Upper lobe of left lung (tissue), 6 donors: ENCODE results near the gene ADAM15. TPM values are rescaled to one million over a fixed set of nuclear protein-coding genes. Genes with fewer than 3 reads are reported as not detected.
A peak's percentile ranks its signal among the peaks of the same experiment; 100 is the strongest.

Source experiments
- ATAC-seq, 2 donors: fragments of 200-7000 bp; cut with Tn5 transposase; one replicate each; pipeline ENCODE4 v1.9.1; 2022; ENCODE audit warnings: mild to moderate bottlenecking in 2 of 2, moderate library complexity in 2 of 2; ENCODE audit not compliant: low FRiP score in 2 of 2
- DNase-seq, 2 donors: peaks; one replicate each; pipeline ENCODE4 v3.0.0-alpha.2; 2019 to 2020
- H3K27ac ChIP-seq, 4 donors: fragments of 200-600 bp; sonication (generic); one replicate each; pipeline ENCODE4 v1.5.1; 2016 to 2019
- H3K27me3 ChIP-seq, 4 donors: fragments of 200-600 bp; sonication (generic); one replicate each; pipeline ENCODE4 v1.5.1; 2017 to 2019
- H3K36me3 ChIP-seq, 4 donors: fragments of 200-600 bp; sonication (generic); one replicate each; pipeline ENCODE4 v1.5.1; 2016 to 2019
- H3K4me1 ChIP-seq, 4 donors: fragments of 200-600 bp; sonication (generic); one replicate each; pipeline ENCODE4 v1.5.1; 2018 to 2019
- H3K4me3 ChIP-seq, 4 donors: fragments of 200-600 bp; sonication (generic); one replicate each; pipeline ENCODE4 v1.5.1; 2017 to 2019; ENCODE audit warnings: mild to moderate bottlenecking in 2 of 4, moderate library complexity in 1 of 4
- H3K9me3 ChIP-seq, 4 donors: fragments of 200-600 bp; sonication (generic); one replicate each; pipeline ENCODE4 v1.5.1; 2018 to 2019
- EP300 ChIP-seq, 4 donors: sonication (generic); formaldehyde crosslinking; IDR thresholded peaks; one replicate each; pipeline ENCODE4 v1.5.1; 2017; ENCODE audit warnings: antibody characterized with exemption in 4 of 4, control low read depth in 2 of 4
- POLR2A ChIP-seq, 4 donors: fragments of 450-650 bp; IDR thresholded peaks; one replicate each; pipeline ENCODE4 v1.5.1; 2016 to 2017; ENCODE audit warnings: antibody characterized with exemption in 4 of 4, mild to moderate bottlenecking in 2 of 4
- POLR2AphosphoS5 ChIP-seq, 2 donors: sonication (generic); formaldehyde crosslinking; IDR thresholded peaks; one replicate each; pipeline ENCODE4 v1.5.1; 2017; ENCODE audit warnings: antibody characterized with exemption in 2 of 2
- WGBS, 2 donors: methylation state at CpG; one replicate each; pipeline ENCODE4 v1.1.5; 2017 to 2018; 5-methylcytosine and 5-hydroxymethylcytosine counted together
- total RNA-seq, 6 donors: library from RNA; depleted of rRNA in 4 of 6; stranded (reverse); fragments of >200 nt in 4 of 6; gene quantifications; one replicate each; pipeline versions ENCODE4 v1.1.0 to v1.2.1, GENCODE V29; 2016 to 2021
- TF ChIP-seq, protein P1 (sequence below), 6 experiments: fragments of 450-650 bp in 4 of 6; fragments of 200-600 bp in 2 of 6; sonication (generic) in 2 of 6; IDR thresholded peaks; one replicate each; pipeline ENCODE4 v1.5.1; 2016 to 2019; ENCODE audit warnings: antibody characterized with exemption in 6 of 6
- donor health status: DM: no; HTN: no; CAD: no; lungs with moderate emphysema.
- donor health status: DM: no; HTN: yes; CAD: no; lungs with severe emphysema.

ADAM15 gene
- total RNA-seq, 6 donors from 2014 or later, result 52.1 to 246 (median 106) TPM

DNA sequence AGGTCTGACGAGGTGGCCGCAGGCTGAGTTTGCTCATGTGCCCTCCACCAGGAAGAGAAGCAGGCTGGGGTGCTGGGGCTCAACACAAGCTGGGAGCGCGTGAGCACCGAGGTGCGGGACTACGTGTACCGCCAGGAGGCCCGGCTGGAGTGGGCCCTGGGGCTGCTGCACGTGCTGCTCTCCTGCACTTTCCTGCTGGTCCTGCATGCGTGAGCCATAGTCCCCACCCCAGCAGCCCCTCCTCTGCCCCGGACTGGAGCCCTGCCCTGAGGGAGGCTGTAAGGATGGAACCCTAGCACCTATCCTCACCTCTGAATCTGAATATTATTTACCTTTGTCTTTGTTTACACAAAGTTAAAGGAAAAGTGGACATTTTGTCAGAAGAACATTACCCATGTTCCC, 7.8 kb upstream of the ADAM15 start:
- 76% methylated on average over 7 to 12 of the region's 12 CpGs for WGBS, 2 donors
- TF ChIP-seq POLR2AphosphoS5 (IDR thresholded peaks at IDR 0.05) (no peak), POLR2A (IDR thresholded peaks at IDR 0.05) (no peak), EP300 (IDR thresholded peaks at IDR 0.05) (no peak)
- TF ChIP-seq, protein P1, sequence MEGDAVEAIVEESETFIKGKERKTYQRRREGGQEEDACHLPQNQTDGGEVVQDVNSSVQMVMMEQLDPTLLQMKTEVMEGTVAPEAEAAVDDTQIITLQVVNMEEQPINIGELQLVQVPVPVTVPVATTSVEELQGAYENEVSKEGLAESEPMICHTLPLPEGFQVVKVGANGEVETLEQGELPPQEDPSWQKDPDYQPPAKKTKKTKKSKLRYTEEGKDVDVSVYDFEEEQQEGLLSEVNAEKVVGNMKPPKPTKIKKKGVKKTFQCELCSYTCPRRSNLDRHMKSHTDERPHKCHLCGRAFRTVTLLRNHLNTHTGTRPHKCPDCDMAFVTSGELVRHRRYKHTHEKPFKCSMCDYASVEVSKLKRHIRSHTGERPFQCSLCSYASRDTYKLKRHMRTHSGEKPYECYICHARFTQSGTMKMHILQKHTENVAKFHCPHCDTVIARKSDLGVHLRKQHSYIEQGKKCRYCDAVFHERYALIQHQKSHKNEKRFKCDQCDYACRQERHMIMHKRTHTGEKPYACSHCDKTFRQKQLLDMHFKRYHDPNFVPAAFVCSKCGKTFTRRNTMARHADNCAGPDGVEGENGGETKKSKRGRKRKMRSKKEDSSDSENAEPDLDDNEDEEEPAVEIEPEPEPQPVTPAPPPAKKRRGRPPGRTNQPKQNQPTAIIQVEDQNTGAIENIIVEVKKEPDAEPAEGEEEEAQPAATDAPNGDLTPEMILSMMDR (IDR thresholded peaks at IDR 0.05), result no peak
- DNase-seq (peak in 1 of 2 donors; percentile 83), ATAC-seq (no peak)
- Histone ChIP-seq H3K4me1 (peaks cover 19 to 27% (median 24%) of the 10 kb centered on the region in 4 donors), H3K4me3 (no peak overlapping the region), H3K36me3 (no peaks in the 10 kb centered on the region), H3K27ac (no peak overlapping the region), H3K9me3 (no peaks in the 10 kb centered on the region), H3K27me3 (no peaks in the 10 kb centered on the region)

DNA sequence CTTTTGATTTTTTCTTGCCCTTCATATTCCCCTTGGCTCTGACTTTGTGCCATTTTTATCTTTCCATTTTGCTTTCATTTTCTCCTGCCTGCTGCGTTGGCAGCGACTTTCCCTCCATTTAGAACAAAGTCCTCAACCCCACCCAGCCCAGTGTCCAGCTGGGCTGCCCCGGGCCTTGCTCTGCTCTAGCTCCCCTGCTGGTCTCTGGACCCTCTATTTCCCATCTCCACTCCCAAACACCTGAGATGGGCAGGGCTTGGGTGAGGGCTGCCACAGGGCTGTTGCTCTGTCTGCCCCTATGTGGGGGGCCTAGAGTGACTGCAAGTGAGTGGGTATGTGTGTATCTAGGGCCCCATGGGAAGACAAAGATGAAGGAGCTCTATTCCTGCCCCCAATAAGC, 7.3 kb upstream of the ADAM15 start:
- Histone ChIP-seq H3K9me3 (no peaks in the 10 kb centered on the region), H3K4me3 (no peak overlapping the region), H3K4me1 (peaks cover 17 to 27% (median 20%) of the 10 kb centered on the region in 4 donors), H3K27me3 (no peaks in the 10 kb centered on the region), H3K27ac (no peak overlapping the region), H3K36me3 (no peaks in the 10 kb centered on the region)
- ATAC-seq, result no peak
- DNase-seq, result no peak
- WGBS, 2 donors, result 54 to 70% methylated on average over 3 of the region's 3 CpGs
- TF ChIP-seq POLR2A (IDR thresholded peaks at IDR 0.05) (no peak), POLR2AphosphoS5 (IDR thresholded peaks at IDR 0.05) (no peak), EP300 (IDR thresholded peaks at IDR 0.05) (no peak)
- TF ChIP-seq, protein P1 (IDR thresholded peaks at IDR 0.05), result no peak

DNA sequence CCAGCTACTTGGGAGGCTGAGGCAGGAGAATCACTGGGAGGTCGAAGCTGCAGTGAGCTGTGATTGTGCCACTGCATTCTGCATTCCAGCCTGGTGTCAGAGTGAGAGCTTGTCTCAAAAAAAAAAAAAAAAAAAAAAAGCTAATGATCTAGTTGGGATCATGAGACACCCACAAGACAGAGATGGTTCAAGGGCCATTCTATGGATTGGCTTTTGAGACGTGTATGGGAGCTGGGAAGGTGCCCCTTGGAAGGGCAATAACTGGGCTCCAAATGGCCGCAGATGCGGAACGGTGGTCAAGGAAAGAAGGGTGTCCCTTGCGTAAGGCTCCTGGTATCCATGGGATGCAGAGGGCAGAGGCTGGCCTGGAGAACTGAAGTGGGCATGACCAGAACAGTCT, 6.8 kb upstream of the ADAM15 start:
- Histone ChIP-seq H3K4me1 (peaks cover 13 to 26% (median 18%) of the 10 kb centered on the region in 4 donors), H3K36me3 (no peaks in the 10 kb centered on the region), H3K27ac (peak overlapping the region in 3 of 4 donors; percentile 51 to 73 (median 65)), H3K27me3 (no peaks in the 10 kb centered on the region), H3K4me3 (no peak overlapping the region), H3K9me3 (no peaks in the 10 kb centered on the region)
- no peak for DNase-seq
- WGBS, 2 donors, result 84 to 89% methylated on average over 6 of the region's 6 CpGs
- no peak for TF ChIP-seq EP300 (IDR thresholded peaks at IDR 0.05)
- no peak for TF ChIP-seq POLR2A (IDR thresholded peaks at IDR 0.05)
- TF ChIP-seq, protein P1 (IDR thresholded peaks at IDR 0.05), result no peak
- TF ChIP-seq POLR2AphosphoS5 (IDR thresholded peaks at IDR 0.05), result no peak
- no peak for ATAC-seq

DNA sequence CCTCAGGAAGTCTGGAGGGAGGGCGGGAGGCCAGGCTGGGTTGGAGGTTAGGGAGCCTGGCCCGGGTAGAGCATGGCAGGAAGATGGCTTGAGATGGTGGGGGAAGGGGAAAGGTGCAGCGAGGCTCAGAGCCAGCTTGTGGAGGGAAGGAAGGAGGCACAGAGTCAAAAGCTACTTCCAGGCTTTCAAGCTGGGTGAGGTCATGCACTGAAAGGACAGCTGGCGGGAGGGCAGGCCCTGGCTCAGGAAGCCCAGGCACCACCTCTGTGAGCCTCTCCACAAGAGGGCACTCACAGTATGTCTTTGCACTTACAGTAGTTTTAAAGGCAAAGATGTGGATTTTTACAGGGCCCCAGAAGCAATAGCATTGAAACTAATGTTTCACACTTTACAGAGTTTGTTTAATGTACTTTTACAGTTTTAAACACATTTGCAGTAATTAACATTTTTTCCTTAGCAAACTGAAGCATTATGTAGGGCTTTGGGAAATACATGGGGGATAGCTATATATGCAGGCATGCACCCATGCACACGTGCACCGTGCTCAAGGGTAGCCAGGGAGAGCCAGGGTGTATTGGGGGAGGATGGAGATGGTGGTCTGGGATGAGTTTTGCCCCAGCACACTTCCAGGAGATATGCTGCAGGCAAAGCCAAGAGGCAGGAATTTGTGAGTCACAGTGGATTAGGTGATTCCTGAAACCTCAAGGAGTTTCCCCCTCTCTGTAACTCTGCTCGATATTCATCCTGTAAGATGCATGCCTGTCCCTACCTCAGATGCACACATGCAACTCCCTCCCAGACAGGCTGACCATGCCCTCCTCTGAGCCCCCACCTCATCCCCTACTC, 6.1 kb upstream of the ADAM15 start:
- no peaks in the 10 kb centered on the region for H3K9me3 ChIP-seq
- peaks cover 20 to 33% (median 25%) of the 10 kb centered on the region in 4 donors for H3K4me1 ChIP-seq
- no peaks in the 10 kb centered on the region for H3K36me3 ChIP-seq
- WGBS, 2 donors, result 34 to 42% methylated on average over 7 of the region's 7 CpGs
- no peak for TF ChIP-seq EP300 (IDR thresholded peaks at IDR 0.05)
- TF ChIP-seq, protein P1 (IDR thresholded peaks at IDR 0.05), result peak; percentile 67 to 84 (median 80)
- H3K27ac ChIP-seq, result peak overlapping the region in 3 of 4 donors; percentile 51 to 73 (median 65)
- ATAC-seq (peak; percentile 92 to 95), DNase-seq (peak in 1 of 2 donors; percentile 95)
- H3K27me3 ChIP-seq, result no peaks in the 10 kb centered on the region
- no peak overlapping the region for H3K4me3 ChIP-seq
